Right lobe of liver (tissue), 6 donors: ENCODE data around the gene GGTLC2. TPM values are rescaled to one million over a fixed set of nuclear protein-coding genes. Genes with fewer than 3 reads are reported as not detected.
A peak's percentile ranks its signal among the peaks of the same experiment; 100 is the strongest.
"Not testable (repeated sequence)": the region's sequence is repeated elsewhere in the genome, so short reads cannot be mapped to it uniquely, and the experiment has no call there.

Experiments
- ATAC-seq, 4 donors: fragments of 200-7000 bp; cut with Tn5 transposase; one replicate each; pipeline ENCODE4 v1.9.1; 2020; ENCODE audit warnings: mild to moderate bottlenecking in 4 of 4, moderate library complexity in 4 of 4
- DNase-seq, 3 donors: peaks; one replicate each; pipeline ENCODE4 v3.0.0-alpha.2; 2020
- H3K27ac ChIP-seq, 3 donors: fragments of 200-600 bp; one replicate each; pipeline ENCODE4 v1.8.0; 2022
- H3K27me3 ChIP-seq, 2 donors: fragments of 200-600 bp; one replicate each; pipeline ENCODE4 v1.8.0; 2022
- H3K36me3 ChIP-seq, 4 donors: fragments of 200-600 bp; sonication (generic) in 1 of 4; one replicate each; pipeline versions ENCODE4 v1.5.1 to v1.8.0; 2017 to 2022; ENCODE audit warnings: control low read depth in 1 of 4
- H3K4me1 ChIP-seq, 4 donors: fragments of 200-600 bp; sonication (generic) in 1 of 4; one replicate each; pipeline versions ENCODE4 v1.5.1 to v1.8.0; 2017 to 2022; ENCODE audit warnings: control low read depth in 1 of 4
- H3K4me3 ChIP-seq, 3 donors: fragments of 200-600 bp; one replicate each; pipeline ENCODE4 v1.8.0; 2022
- H3K9me3 ChIP-seq, 4 donors: fragments of 200-600 bp; sonication (generic) in 1 of 4; one replicate each; pipeline versions ENCODE4 v1.5.1 to v1.8.0; 2017 to 2022; ENCODE audit warnings: control low read depth in 1 of 4
- CTCF ChIP-seq, 4 donors: fragments of 200-600 bp in 3 of 4; fragments of 450-650 bp in 1 of 4; IDR thresholded peaks; one replicate each; pipeline versions ENCODE4 v1.5.1 to v1.8.0; 2016 to 2022; ENCODE audit warnings: antibody characterized with exemption in 4 of 4, mild to moderate bottlenecking in 2 of 4
- POLR2A ChIP-seq: fragments of 450-650 bp; IDR thresholded peaks from one replicate; pipeline ENCODE4 v1.6.1; 2017; ENCODE audit warnings: antibody characterized with exemption, mild to moderate bottlenecking
- whole genome bisulfite sequencing: methylation state at CpG from one replicate; pipeline ENCODE4 v1.1.6; 2018; ENCODE audit warnings: low coverage, low lambda C conversion rate; ENCODE audit not compliant: insufficient coverage; ENCODE audit errors: missing lambda C conversion rate; 5-methylcytosine and 5-hydroxymethylcytosine counted together
- intact Hi-C, 2 donors: fragments of 100-400 bp; cut with DNase I; formaldehyde crosslinking; loops; one replicate each; pipeline versions ENCODE4 v1.11.2 to v1.14.1; 2022
- total RNA-seq, 6 experiments: library from RNA; depleted of rRNA in 2 of 6; stranded (reverse); fragments of >200 nt in 2 of 6; fragmentation: NEBNext Ultra II Directional in 3 of 6; extraction: Animal tissue kit (Norgen Biotek cat#: 25700) in 3 of 6; gene quantifications; one replicate each; pipeline versions ENCODE4 v1.1.0 to v1.2.4, GENCODE V29; 2016 to 2023
- donor health status: DM: no; HTN: yes; CAD: no.
- donor health status: DM: no; HTN: no; CAD: no.
- donor health status: DM: no; HTN: no; CAD: no.
- donor health status: DM: no; HTN: yes; CAD: no.
- donor health status: DM: no; HTN: yes; CAD: no.

Gene GGTLC2
- total RNA-seq, 6 experiments from 2014 or later: not detected

GRCh38 chr22:22619765-22620414 lies 24.5 kb upstream of the GGTLC2 start:
- H3K9me3 ChIP-seq: no peaks in the 10 kb centered on the region
- H3K4me1 ChIP-seq: no peaks in the 10 kb centered on the region
- H3K27ac ChIP-seq: no peak overlapping the region
- WGBS: 54% methylated on average over 3 of the region's 3 CpGs
- intact Hi-C loops: no loop called here
- no peak for ATAC-seq
- no peak overlapping the region for H3K4me3 ChIP-seq
- H3K27me3 ChIP-seq: no peaks in the 10 kb centered on the region
- no peaks in the 10 kb centered on the region for H3K36me3 ChIP-seq
- DNase-seq: no peak
- no peak for TF ChIP-seq CTCF (IDR thresholded peaks at IDR 0.05)
- no peak for TF ChIP-seq POLR2A

- H3K27me3 ChIP-seq: not testable (repeated sequence)
- ATAC-seq: peak in 1 of 4 donors; percentile 38
Measured at GRCh38 chr22:22628546-22629495, 15.6 kb upstream of the GGTLC2 start.

GRCh38 chr22:22631223-22631652 lies 13.2 kb upstream of the GGTLC2 start:
- WGBS: no CpG with 5 or more reads among the region's 7 CpGs
- intact Hi-C loops, ATAC-seq: not testable (repeated sequence)

More at GRCh38 chr22:22628546-22629495, 15.6 kb upstream of the GGTLC2 start:
- DNase-seq, H3K9me3 ChIP-seq, H3K4me3 ChIP-seq, intact Hi-C loops, H3K27ac ChIP-seq, H3K36me3 ChIP-seq, H3K4me1 ChIP-seq: not testable (repeated sequence)
- WGBS: no CpG with 5 or more reads among the region's 18 CpGs

GRCh38 chr22:22632226-22632625 lies 12.2 kb upstream of the GGTLC2 start:
- intact Hi-C loops, H3K27me3 ChIP-seq, ATAC-seq, H3K9me3 ChIP-seq, H3K36me3 ChIP-seq, H3K4me3 ChIP-seq, H3K27ac ChIP-seq, H3K4me1 ChIP-seq, DNase-seq: not testable (repeated sequence)
- 87% methylated on average over 3 of the region's 15 CpGs for WGBS

More at GRCh38 chr22:22631223-22631652, 13.2 kb upstream of the GGTLC2 start:
- H3K9me3 ChIP-seq, H3K36me3 ChIP-seq, H3K27me3 ChIP-seq, H3K27ac ChIP-seq, H3K4me3 ChIP-seq, DNase-seq, H3K4me1 ChIP-seq: not testable (repeated sequence)

- H3K27ac ChIP-seq, H3K36me3 ChIP-seq, H3K9me3 ChIP-seq, intact Hi-C loops, DNase-seq, ATAC-seq, H3K27me3 ChIP-seq, H3K4me3 ChIP-seq, H3K4me1 ChIP-seq: not testable (repeated sequence)
- WGBS: 55% methylated on average over 6 of the region's 14 CpGs
Measured at GRCh38 chr22:22633533-22633932, 10.9 kb upstream of the GGTLC2 start.

GRCh38 chr22:22636260-22636659 lies 8.2 kb upstream of the GGTLC2 start:
- intact Hi-C loops, H3K4me1 ChIP-seq: not testable (repeated sequence)

GRCh38 chr22:22638313-22638712 lies 6.1 kb upstream of the GGTLC2 start:
- WGBS: 14% methylated on average over 1 of the region's 17 CpGs
- H3K4me1 ChIP-seq: not testable (repeated sequence)

More at GRCh38 chr22:22636260-22636659, 8.2 kb upstream of the GGTLC2 start:
- ATAC-seq, DNase-seq, H3K27me3 ChIP-seq, H3K4me3 ChIP-seq, H3K9me3 ChIP-seq, H3K36me3 ChIP-seq, H3K27ac ChIP-seq: not testable (repeated sequence)
- WGBS: no CpG with 5 or more reads among the region's 7 CpGs
- TF ChIP-seq CTCF (IDR thresholded peaks at IDR 0.05): peak in 2 of 4 donors; percentile 14 to 16

GRCh38 chr22:22642255-22642654 lies 2.2 kb upstream of the GGTLC2 start:
- intact Hi-C loops, H3K4me3 ChIP-seq, DNase-seq, ATAC-seq, H3K27ac ChIP-seq, H3K4me1 ChIP-seq, H3K36me3 ChIP-seq, H3K27me3 ChIP-seq, H3K9me3 ChIP-seq: not testable (repeated sequence)
- 100% methylated on average over 1 of the region's 10 CpGs for WGBS

More at GRCh38 chr22:22638313-22638712, 6.1 kb upstream of the GGTLC2 start:
- H3K4me3 ChIP-seq, ATAC-seq, H3K36me3 ChIP-seq, H3K27me3 ChIP-seq, DNase-seq, H3K9me3 ChIP-seq, H3K27ac ChIP-seq, intact Hi-C loops: not testable (repeated sequence)

- H3K9me3 ChIP-seq, H3K4me1 ChIP-seq, ATAC-seq, H3K27me3 ChIP-seq, DNase-seq, H3K36me3 ChIP-seq, H3K27ac ChIP-seq, H3K4me3 ChIP-seq, intact Hi-C loops: not testable (repeated sequence)
- no CpG with 5 or more reads among the region's 4 CpGs for WGBS
Measured at GRCh38 chr22:22645969-22646368, 1.6 kb downstream of the GGTLC2 start.
